PFSK-1 (cell line): Measurements from ENCODE around the gene SRRT.

Experiments
- FOXP2 ChIP-seq: optimal IDR thresholded peaks from 2 replicates; pipeline ENCODE3; 2011; ENCODE audit warnings: borderline replicate concordance, control low read depth, inconsistent platforms; ENCODE audit not compliant: insufficient read depth; ENCODE audit errors: extremely low read length, extremely low read depth
- POLR2AphosphoS5 ChIP-seq: IDR thresholded peaks from 2 replicates; pipeline ENCODE4 v1.6.1; 2012; ENCODE audit warnings: low read depth, mild to moderate bottlenecking, control low read depth, low read length, moderate library complexity
- SIN3A ChIP-seq: IDR thresholded peaks from 2 replicates; pipeline ENCODE4 v1.6.1; 2012; ENCODE audit warnings: mild to moderate bottlenecking, low read length, moderate library complexity, borderline replicate concordance; ENCODE audit not compliant: insufficient read depth
- TAF1 ChIP-seq: IDR thresholded peaks from 2 replicates; pipeline ENCODE4 v1.6.1; 2012; ENCODE audit warnings: low read length, control low read depth, borderline replicate concordance; ENCODE audit not compliant: insufficient read depth
- TF ChIP-seq, protein P1 (sequence below), 2 experiments: IDR thresholded peaks; 2 replicates each; pipeline versions ENCODE4 v1.6.1 to v1.8.0; 2011 to 2012; ENCODE audit warnings: low read depth in 2 of 2, low read length in 2 of 2, control low read depth in 1 of 2, inconsistent platforms in 1 of 2, mild to moderate bottlenecking in 1 of 2, moderate library complexity in 1 of 2; ENCODE audit not compliant: insufficient read depth in 1 of 2

SRRT gene

DNA sequence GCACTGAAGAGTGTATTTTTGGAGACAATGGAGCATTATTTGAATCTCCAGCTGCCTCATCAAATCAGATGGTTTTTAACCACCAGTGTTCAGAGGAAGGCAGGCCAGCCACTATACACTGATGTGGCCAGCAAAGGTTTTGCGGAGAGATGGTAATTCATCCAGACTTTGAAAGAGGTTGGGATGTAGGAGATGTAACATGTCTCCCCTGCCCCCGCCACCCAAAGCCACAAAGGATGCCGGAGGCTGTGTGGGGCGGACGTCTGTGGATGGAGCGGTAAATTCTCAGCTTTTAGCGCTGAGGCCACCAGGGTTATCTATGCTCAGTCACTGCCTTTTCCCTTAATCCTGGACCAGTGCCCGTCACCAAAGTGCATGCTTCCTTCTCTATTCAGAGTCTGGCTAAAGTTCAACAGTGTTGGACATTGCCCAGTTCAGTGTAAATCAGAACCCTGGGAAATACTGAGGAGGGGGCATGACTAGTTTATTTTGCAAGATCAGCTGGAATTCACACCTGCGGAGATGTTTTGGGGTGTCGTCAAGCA lies 11.4 kb upstream of the SRRT start:
- TF ChIP-seq FOXP2 = no peak
- TF ChIP-seq POLR2AphosphoS5 = no peak
- TF ChIP-seq, protein P1, sequence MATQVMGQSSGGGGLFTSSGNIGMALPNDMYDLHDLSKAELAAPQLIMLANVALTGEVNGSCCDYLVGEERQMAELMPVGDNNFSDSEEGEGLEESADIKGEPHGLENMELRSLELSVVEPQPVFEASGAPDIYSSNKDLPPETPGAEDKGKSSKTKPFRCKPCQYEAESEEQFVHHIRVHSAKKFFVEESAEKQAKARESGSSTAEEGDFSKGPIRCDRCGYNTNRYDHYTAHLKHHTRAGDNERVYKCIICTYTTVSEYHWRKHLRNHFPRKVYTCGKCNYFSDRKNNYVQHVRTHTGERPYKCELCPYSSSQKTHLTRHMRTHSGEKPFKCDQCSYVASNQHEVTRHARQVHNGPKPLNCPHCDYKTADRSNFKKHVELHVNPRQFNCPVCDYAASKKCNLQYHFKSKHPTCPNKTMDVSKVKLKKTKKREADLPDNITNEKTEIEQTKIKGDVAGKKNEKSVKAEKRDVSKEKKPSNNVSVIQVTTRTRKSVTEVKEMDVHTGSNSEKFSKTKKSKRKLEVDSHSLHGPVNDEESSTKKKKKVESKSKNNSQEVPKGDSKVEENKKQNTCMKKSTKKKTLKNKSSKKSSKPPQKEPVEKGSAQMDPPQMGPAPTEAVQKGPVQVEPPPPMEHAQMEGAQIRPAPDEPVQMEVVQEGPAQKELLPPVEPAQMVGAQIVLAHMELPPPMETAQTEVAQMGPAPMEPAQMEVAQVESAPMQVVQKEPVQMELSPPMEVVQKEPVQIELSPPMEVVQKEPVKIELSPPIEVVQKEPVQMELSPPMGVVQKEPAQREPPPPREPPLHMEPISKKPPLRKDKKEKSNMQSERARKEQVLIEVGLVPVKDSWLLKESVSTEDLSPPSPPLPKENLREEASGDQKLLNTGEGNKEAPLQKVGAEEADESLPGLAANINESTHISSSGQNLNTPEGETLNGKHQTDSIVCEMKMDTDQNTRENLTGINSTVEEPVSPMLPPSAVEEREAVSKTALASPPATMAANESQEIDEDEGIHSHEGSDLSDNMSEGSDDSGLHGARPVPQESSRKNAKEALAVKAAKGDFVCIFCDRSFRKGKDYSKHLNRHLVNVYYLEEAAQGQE (IDR thresholded peaks at IDR 0.05; ENCODE audit: insufficient read depth in 1 of 2, low read depth in 2 of 2, low read length in 2 of 2) = no peak
- TF ChIP-seq SIN3A = no peak
- no peak for TF ChIP-seq TAF1

DNA sequence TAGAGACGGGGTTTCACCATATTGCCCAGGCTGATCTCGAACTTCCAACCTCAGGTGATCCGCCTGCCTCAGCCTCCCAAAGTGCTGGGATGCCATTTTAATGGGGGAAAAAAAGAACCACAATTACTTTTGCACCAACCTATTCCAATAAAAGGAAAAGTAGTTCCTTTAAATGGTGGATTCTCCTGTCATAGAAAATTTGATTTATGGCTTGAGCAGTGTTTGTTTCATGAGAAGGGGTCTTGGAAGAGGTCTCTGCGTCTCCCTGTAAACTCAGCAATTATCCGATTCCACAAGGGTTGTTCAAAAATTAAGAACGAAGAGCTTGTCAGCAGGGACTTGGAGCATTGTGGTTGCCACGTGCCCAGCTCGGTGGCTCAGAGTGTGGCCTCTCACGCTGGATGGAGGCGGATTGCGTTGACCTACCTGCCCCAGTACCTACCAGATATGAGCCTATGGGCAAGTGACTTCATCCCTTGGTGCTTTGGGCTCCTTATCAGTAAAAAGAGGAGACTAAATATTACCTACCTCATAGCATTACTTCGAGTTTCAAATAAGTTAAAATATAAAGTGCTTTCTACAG lies 10.5 kb upstream of the SRRT start:
- TF ChIP-seq, protein P1 (IDR thresholded peaks at IDR 0.05; ENCODE audit: insufficient read depth in 1 of 2, low read depth in 2 of 2, low read length in 2 of 2) = no peak
- TF ChIP-seq FOXP2 (no peak), POLR2AphosphoS5 (no peak), TAF1 (no peak), SIN3A (no peak)

DNA sequence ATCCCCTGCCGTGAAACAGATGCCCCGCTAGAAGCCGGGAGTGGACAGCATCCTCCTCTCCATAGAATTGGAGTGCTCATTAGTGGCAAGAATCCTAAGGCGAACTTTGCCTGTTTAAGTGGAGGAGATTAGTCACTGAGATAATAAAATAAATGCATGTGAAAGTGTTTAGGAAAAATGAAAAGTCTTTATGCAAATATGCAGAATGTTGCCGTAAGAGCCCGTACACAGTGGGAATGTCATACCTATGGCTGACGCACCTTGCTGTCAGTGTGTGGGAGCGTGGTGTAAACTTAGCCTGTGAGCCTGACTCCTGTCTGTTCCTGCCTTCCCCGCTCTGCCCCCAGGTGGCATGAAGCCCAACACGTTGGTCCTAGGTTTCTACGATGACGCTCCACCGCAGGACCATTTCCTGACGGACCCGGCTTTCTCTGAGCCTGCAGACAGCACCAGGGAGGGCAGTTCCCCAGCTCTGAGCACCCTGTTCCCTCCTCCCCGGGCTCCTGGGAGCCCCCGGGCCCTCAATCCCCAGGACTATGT lies 9.5 kb upstream of the SRRT start:
- no peak for TF ChIP-seq POLR2AphosphoS5
- TF ChIP-seq TAF1 = no peak
- TF ChIP-seq SIN3A = no peak
- TF ChIP-seq, protein P1 (IDR thresholded peaks at IDR 0.05; ENCODE audit: insufficient read depth in 1 of 2, low read depth in 2 of 2, low read length in 2 of 2) = no peak
- no peak for TF ChIP-seq FOXP2

DNA sequence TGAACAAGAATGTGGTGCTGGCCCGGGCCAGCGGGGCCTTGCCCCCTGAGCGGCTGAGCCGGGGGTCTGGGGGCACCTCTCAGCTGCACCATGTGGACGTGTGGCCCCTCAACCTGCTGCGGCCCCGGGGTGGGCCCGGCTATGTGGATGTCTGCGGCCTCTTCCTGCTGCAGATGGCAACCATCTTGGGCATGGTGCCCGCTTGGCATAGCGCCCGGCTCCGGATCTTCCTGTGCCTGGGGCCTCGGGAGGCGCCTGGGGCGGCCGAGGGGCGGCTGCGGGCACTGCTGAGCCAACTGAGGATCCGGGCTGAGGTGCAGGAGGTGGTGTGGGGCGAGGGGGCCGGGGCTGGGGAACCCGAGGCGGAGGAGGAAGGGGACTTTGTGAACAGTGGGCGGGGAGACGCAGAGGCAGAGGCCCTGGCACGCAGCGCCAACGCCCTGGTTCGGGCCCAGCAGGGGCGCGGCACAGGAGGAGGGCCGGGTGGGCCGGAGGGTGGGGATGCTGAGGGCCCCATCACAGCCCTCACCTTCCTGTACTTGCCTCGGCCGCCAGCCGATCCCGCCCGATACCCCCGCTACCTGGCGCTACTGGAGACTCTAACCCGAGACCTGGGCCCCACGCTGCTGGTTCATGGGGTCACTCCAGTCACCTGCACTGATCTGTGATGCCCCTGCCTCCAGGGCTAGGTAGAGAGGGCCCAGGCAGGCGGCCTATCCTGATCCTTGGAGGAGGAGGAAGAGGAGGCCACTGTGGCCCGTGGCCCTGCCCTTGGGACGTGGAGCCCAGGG lies 8.8 kb upstream of the SRRT start:
- TF ChIP-seq FOXP2 = no peak
- no peak for TF ChIP-seq POLR2AphosphoS5
- TF ChIP-seq SIN3A = no peak
- no peak for TF ChIP-seq TAF1
- TF ChIP-seq, protein P1 (IDR thresholded peaks at IDR 0.05; ENCODE audit: insufficient read depth in 1 of 2, low read depth in 2 of 2, low read length in 2 of 2) = no peak
